ENCODE results near the gene HNRNPA2B1. TPM values are rescaled to one million over a fixed set of nuclear protein-coding genes. Genes with fewer than 3 reads are reported as not detected.
"Not testable (repeated sequence)": the region's sequence is repeated elsewhere in the genome, so short reads cannot be mapped to it uniquely, and the experiment has no call there.

The HNRNPA2B1 gene
- total RNA-seq, 2 experiments from 2014 or later = 968 to 975 TPM

- H3K36me3 Mint-ChIP-seq = peaks cover 41% of the 10 kb centered on the region
- peak; percentile 55 for DNase-seq
- not testable (repeated sequence) for H3K9me3 Mint-ChIP-seq, H3K27me3 Mint-ChIP-seq
- H3K4me3 Mint-ChIP-seq = peak overlapping the region; percentile 95
- H3K4me1 Mint-ChIP-seq = peaks cover 56% of the 10 kb centered on the region
- peak overlapping the region; percentile 96 for H3K27ac Mint-ChIP-seq
Measured at GRCh38 chr7:26152782-26153240, 47.7 kb downstream of the HNRNPA2B1 start.

GRCh38 chr7:26151953-26152781 is 48.4 kb downstream of the HNRNPA2B1 start, which contains the start of gene NFE2L3:
Gene NFE2L3 (plus strand): TSS chr7:26152198. CDS start chr7:26152499, 301 bp downstream.
- peaks cover 36% of the 10 kb centered on the region for H3K36me3 Mint-ChIP-seq
- H3K27ac Mint-ChIP-seq = peak within 1 kb of the TSS; percentile 96
- H3K9me3 Mint-ChIP-seq = peaks cover 3% of the 10 kb centered on the region
- peak; percentile 90 for DNase-seq
- peak within 1 kb of the TSS; percentile 95 for H3K4me3 Mint-ChIP-seq
- H3K27me3 Mint-ChIP-seq = no peaks in the 10 kb centered on the region
- H3K4me1 Mint-ChIP-seq = peaks cover 50% of the 10 kb centered on the region

GRCh38 chr7:26151650-26151952 is 48.9 kb downstream of the HNRNPA2B1 start:
- no peak for DNase-seq
- peaks cover 3% of the 10 kb centered on the region for H3K9me3 Mint-ChIP-seq
- H3K4me1 Mint-ChIP-seq = peaks cover 44% of the 10 kb centered on the region
- peak overlapping the region; percentile 92 for H3K4me3 Mint-ChIP-seq
- H3K27me3 Mint-ChIP-seq = no peaks in the 10 kb centered on the region
- H3K27ac Mint-ChIP-seq = peak overlapping the region; percentile 83
- peaks cover 31% of the 10 kb centered on the region for H3K36me3 Mint-ChIP-seq

- DNase-seq = peak; percentile 28
- peak overlapping the region; percentile 83 for H3K27ac Mint-ChIP-seq
- H3K27me3 Mint-ChIP-seq = no peaks in the 10 kb centered on the region
- peaks cover 39% of the 10 kb centered on the region for H3K4me1 Mint-ChIP-seq
- H3K4me3 Mint-ChIP-seq = peak overlapping the region; percentile 92
- peaks cover 28% of the 10 kb centered on the region for H3K36me3 Mint-ChIP-seq
- H3K9me3 Mint-ChIP-seq = peaks cover 3% of the 10 kb centered on the region
Measured at GRCh38 chr7:26151096-26151495, 49.5 kb downstream of the HNRNPA2B1 start.

- DNase-seq = no peak
- Mint-ChIP-seq H3K36me3 (peaks cover 14% of the 10 kb centered on the region), H3K4me3 (no peak overlapping the region), H3K27ac (no peak overlapping the region), H3K4me1 (peaks cover 23% of the 10 kb centered on the region), H3K9me3 (peaks cover 3% of the 10 kb centered on the region), H3K27me3 (no peaks in the 10 kb centered on the region)
Measured at GRCh38 chr7:26149391-26149977, 51.1 kb downstream of the HNRNPA2B1 start.

GRCh38 chr7:26148307-26148700 is 52.2 kb downstream of the HNRNPA2B1 start:
- H3K36me3 Mint-ChIP-seq, H3K27ac Mint-ChIP-seq, H3K9me3 Mint-ChIP-seq, H3K27me3 Mint-ChIP-seq, H3K4me3 Mint-ChIP-seq, DNase-seq: not testable (repeated sequence)
- peaks cover 15% of the 10 kb centered on the region for H3K4me1 Mint-ChIP-seq

GRCh38 chr7:26147646-26148306 is 52.8 kb downstream of the HNRNPA2B1 start:
- H3K9me3 Mint-ChIP-seq, H3K27ac Mint-ChIP-seq, H3K27me3 Mint-ChIP-seq, H3K36me3 Mint-ChIP-seq, DNase-seq, H3K4me3 Mint-ChIP-seq: not testable (repeated sequence)
- H3K4me1 Mint-ChIP-seq = peaks cover 15% of the 10 kb centered on the region

- no peak for DNase-seq
- Mint-ChIP-seq H3K36me3 (no peaks in the 10 kb centered on the region), H3K4me3 (no peak overlapping the region), H3K27me3 (peaks cover 5% of the 10 kb centered on the region), H3K27ac (no peak overlapping the region), H3K4me1 (peaks cover 15% of the 10 kb centered on the region), H3K9me3 (peaks cover 3% of the 10 kb centered on the region)
Measured at GRCh38 chr7:26147030-26147429, 53.5 kb downstream of the HNRNPA2B1 start.

GRCh38 chr7:26145238-26145637 is 55.3 kb downstream of the HNRNPA2B1 start:
- DNase-seq = no peak
- Mint-ChIP-seq H3K27me3 (peaks cover 5% of the 10 kb centered on the region), H3K4me3 (no peak overlapping the region), H3K4me1 (no peaks in the 10 kb centered on the region), H3K36me3 (no peaks in the 10 kb centered on the region), H3K27ac (no peak overlapping the region), H3K9me3 (peaks cover 2% of the 10 kb centered on the region)

- H3K4me1 Mint-ChIP-seq = no peaks in the 10 kb centered on the region
- H3K27ac Mint-ChIP-seq = no peak overlapping the region
- H3K36me3 Mint-ChIP-seq = no peaks in the 10 kb centered on the region
- no peak overlapping the region for H3K4me3 Mint-ChIP-seq
- H3K27me3 Mint-ChIP-seq = peaks cover 5% of the 10 kb centered on the region
- peaks cover 2% of the 10 kb centered on the region for H3K9me3 Mint-ChIP-seq
- DNase-seq = no peak
Measured at GRCh38 chr7:26144184-26145080, 56.1 kb downstream of the HNRNPA2B1 start.

- H3K27me3 Mint-ChIP-seq = peaks cover 5% of the 10 kb centered on the region
- H3K27ac Mint-ChIP-seq = no peak overlapping the region
- peaks cover 2% of the 10 kb centered on the region for H3K9me3 Mint-ChIP-seq
- DNase-seq = no peak
- H3K4me1 Mint-ChIP-seq = no peaks in the 10 kb centered on the region
- no peak overlapping the region for H3K4me3 Mint-ChIP-seq
- no peaks in the 10 kb centered on the region for H3K36me3 Mint-ChIP-seq
Measured at GRCh38 chr7:26143298-26144048, 57.1 kb downstream of the HNRNPA2B1 start.

GRCh38 chr7:26141077-26141476 is 59.5 kb downstream of the HNRNPA2B1 start:
- H3K36me3 Mint-ChIP-seq = no peaks in the 10 kb centered on the region
- H3K9me3 Mint-ChIP-seq = no peaks in the 10 kb centered on the region
- no peak for DNase-seq
- no peaks in the 10 kb centered on the region for H3K4me1 Mint-ChIP-seq
- H3K27me3 Mint-ChIP-seq = peaks cover 5% of the 10 kb centered on the region
- H3K4me3 Mint-ChIP-seq = no peak overlapping the region
- H3K27ac Mint-ChIP-seq = no peak overlapping the region

GRCh38 chr7:26140380-26140779 is 60.2 kb downstream of the HNRNPA2B1 start:
- Mint-ChIP-seq H3K4me3 (no peak overlapping the region), H3K4me1 (no peaks in the 10 kb centered on the region), H3K36me3 (no peaks in the 10 kb centered on the region), H3K9me3 (no peaks in the 10 kb centered on the region), H3K27me3 (peaks cover 5% of the 10 kb centered on the region), H3K27ac (no peak overlapping the region)
- no peak for DNase-seq
